ENCODE measurements around the gene PKDCC.
"Not testable (repeated sequence)": the region's sequence is repeated elsewhere in the genome, so short reads cannot be mapped to it uniquely, and the experiment has no call there.

PKDCC gene

GRCh38 chr2:42030829-42031228, 17.0 kb upstream of the PKDCC start:
- DNase-seq: no peak

GRCh38 chr2:42031281-42032223, 16.3 kb upstream of the PKDCC start:
- no peak for DNase-seq

GRCh38 chr2:42032224-42032620, 15.6 kb upstream of the PKDCC start:
- no peak for DNase-seq

- DNase-seq: no peak
These were observed 15.1 kb upstream of the PKDCC start for GRCh38 chr2:42032745-42033144.

GRCh38 chr2:42034096-42034495, 13.7 kb upstream of the PKDCC start:
- not testable (repeated sequence) for DNase-seq

GRCh38 chr2:42035241-42035640, 12.6 kb upstream of the PKDCC start:
- no peak for DNase-seq

GRCh38 chr2:42036413-42036812, 11.4 kb upstream of the PKDCC start:
- DNase-seq: no peak

GRCh38 chr2:42036940-42037339, 10.9 kb upstream of the PKDCC start:
- DNase-seq: no peak

GRCh38 chr2:42040643-42041278, 7.1 kb upstream of the PKDCC start:
- no peak for DNase-seq

GRCh38 chr2:42041377-42042127, 6.3 kb upstream of the PKDCC start:
- DNase-seq: no peak

- no peak for DNase-seq
These were observed 5.0 kb upstream of the PKDCC start for GRCh38 chr2:42042631-42043355.

- DNase-seq: no peak
These were observed 3.9 kb upstream of the PKDCC start for GRCh38 chr2:42043789-42044394.

- DNase-seq: no peak
These were observed 2.9 kb upstream of the PKDCC start for GRCh38 chr2:42044939-42045338.

GRCh38 chr2:42045352-42045751, 2.5 kb upstream of the PKDCC start:
- DNase-seq: no peak

- DNase-seq: peak; percentile 60
These were observed 1.7 kb upstream of the PKDCC start for GRCh38 chr2:42045848-42046748.

GRCh38 chr2:42046819-42047487, 868 bp upstream of the PKDCC start:
- DNase-seq: no peak

GRCh38 chr2:42048299-42049220, 739 bp downstream of the PKDCC start:
- DNase-seq: no peak

- DNase-seq: no peak
These were observed 1.6 kb downstream of the PKDCC start for GRCh38 chr2:42049221-42050009.
